M059J (cell line): ENCODE measurements around the gene SMYD3. TPM values are rescaled to one million over a fixed set of nuclear protein-coding genes. Genes with fewer than 3 reads are reported as not detected.

Source experiments
- DNase-seq: peaks from one replicate; pipeline ENCODE4 v3.0.0-alpha.2; 2012; ENCODE audit warnings: low read depth
- total RNA-seq: library from RNA; depleted of rRNA; stranded (reverse); fragments of >200 nt; shearing (Covaris generic); gene quantifications from 2 replicates; pipeline ENCODE4 v1.2.3, GENCODE V29; 2014

The SMYD3 gene
- total RNA-seq, 1 experiment from 2014 or later: 35.5 TPM

GRCh38 chr1:245873883-245874671 lies 633.0 kb downstream of the SMYD3 start:
- peak; percentile 29 for DNase-seq

- no peak for DNase-seq
These were observed 634.0 kb downstream of the SMYD3 start for GRCh38 chr1:245873068-245873467.

GRCh38 chr1:245872475-245872874 lies 634.6 kb downstream of the SMYD3 start:
- no peak for DNase-seq

GRCh38 chr1:245871915-245872314 lies 635.2 kb downstream of the SMYD3 start:
- DNase-seq: peak; percentile 67

DNA sequence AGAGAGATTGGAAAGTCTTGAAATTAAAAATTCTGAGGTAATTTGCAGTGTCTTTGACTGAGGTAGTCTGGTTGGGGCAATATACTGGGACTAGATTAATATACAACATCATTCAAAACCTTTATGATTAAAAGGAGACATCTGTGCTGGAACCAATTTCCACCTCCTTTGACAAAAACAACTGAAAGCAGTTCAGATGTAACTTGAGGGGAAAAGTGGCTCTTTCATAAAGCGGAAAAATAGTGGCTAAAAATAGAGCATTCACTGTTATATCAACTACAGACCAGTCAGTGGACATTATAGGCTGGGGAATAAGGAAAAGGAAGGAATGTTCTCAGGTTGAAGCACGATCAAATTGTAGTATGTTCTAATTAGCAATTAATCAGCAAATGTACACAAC lies 635.9 kb downstream of the SMYD3 start:
- no peak for DNase-seq

- no peak for DNase-seq
These were observed 636.4 kb downstream of the SMYD3 start for GRCh38 chr1:245870698-245871097.

GRCh38 chr1:245869847-245870246 lies 637.2 kb downstream of the SMYD3 start:
- no peak for DNase-seq

DNA sequence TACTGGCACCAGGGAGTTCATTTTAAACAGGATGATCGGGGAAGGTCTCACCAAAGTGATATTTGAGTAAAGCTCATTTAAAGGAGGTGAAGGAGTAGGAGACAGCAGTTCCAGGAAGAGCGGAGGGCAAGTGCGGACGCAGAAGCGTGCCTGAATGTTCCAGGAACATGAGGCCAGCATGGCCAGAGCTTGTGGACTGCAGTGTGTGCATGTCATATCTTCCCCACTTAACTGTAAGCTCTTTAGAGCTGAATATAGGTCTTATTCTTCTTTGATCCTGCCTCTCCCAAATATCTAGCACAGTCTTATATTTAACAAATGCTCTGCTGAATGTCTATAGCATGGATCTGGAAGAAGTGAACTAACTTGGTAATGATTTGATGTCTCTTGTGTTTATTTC lies 639.3 kb downstream of the SMYD3 start:
- no peak for DNase-seq

GRCh38 chr1:245864872-245865271 lies 642.2 kb downstream of the SMYD3 start:
- no peak for DNase-seq

DNA sequence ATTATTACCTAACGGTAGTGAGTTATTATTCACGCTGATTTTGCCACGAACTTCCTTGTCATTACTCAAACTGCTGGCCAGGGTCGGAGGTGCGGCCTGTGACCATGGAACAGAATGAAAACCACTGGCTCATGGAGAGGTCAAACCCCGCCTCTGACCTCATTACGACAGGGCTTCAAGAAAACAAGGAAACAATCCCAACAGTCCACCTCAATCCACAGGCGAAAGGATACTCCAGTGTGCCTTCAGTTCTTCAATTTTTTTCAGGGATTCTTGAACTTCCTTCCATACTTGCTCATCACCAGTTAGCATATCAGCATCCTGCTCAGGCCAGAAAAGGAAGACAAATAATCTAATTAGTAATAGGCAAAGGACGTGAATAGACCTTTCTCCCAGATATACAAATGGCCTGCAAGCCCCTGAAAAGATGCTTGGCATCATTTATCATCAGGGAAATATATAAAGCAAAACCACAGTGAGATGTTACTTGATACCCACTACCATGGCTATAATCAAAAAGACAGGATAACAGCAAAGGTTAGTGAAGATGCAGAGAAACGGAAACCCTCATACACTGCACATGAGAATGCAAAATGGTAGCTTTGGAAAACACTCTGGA lies 643.4 kb downstream of the SMYD3 start:
- DNase-seq: peak; percentile 32

GRCh38 chr1:245862812-245863540 lies 644.1 kb downstream of the SMYD3 start:
- no peak for DNase-seq

DNA sequence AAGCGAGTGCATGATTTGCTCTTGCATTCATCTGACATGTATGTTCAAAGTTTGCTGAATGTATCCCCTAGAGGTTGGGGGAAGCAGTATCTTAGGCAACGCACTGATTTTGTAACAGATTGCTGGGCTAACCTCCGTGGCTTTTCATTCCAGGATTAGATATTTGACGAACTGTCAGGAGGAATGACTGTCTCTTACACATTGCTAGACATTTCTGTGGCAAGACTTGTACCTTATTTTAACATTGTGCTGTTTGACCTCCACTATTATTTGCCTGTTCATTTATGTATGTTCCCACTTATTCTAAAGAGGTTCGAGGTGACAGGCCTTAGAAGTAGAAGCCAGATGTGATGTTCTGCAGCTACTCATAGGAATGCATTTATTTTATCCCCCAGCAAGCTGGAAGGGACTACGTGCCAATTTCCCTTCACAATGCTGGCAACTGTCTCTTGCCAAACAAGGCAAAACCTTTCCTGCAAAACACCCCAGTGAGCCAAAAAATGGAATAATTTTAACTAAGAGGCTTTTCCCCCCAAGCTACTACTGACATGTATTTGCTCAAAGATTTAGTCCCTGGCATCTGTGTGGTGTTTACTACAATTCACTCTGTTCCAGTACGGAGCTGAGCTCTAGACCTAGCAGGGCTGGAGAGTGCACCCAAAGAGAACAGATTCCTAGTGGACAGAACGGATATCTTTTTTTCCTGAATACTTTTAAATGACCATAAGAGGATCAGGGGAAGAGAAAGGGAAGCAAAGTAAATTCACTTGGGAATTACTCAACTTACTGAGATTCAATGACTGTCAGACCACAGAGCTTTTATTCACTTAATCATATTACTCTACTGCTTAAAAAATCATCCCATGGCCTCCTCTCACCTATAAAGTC lies 646.2 kb downstream of the SMYD3 start:
- DNase-seq: peak; percentile 26

DNA sequence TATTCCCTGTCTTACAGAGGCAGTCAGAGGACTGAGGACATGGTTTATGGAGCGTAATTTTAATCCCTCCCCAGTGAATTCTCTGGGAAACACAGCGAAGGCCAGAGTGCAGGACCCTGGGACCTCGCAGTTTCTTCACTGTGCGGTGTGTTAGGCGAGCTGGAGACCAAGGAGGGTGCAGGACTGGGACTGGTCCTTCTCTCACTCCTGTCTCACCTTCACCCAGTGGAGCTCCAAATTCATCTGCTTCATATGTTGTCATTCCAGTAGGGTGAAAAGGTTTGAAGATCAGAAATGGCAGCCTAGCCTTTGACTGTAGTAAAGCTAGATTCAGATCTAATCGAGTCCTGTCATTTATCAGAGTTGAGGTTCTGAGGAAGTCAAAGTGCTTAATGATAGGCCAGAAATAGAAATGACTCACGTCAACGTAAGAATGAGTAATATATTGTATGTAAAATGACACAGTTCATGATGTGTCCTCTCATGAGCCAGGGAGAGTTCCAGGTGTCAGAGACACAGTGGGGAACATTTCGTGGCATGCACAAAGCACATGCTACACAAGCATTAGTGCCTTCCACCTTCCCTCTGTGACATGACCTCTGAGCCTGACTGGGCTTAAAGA lies 647.5 kb downstream of the SMYD3 start:
- peak; percentile 77 for DNase-seq

DNA sequence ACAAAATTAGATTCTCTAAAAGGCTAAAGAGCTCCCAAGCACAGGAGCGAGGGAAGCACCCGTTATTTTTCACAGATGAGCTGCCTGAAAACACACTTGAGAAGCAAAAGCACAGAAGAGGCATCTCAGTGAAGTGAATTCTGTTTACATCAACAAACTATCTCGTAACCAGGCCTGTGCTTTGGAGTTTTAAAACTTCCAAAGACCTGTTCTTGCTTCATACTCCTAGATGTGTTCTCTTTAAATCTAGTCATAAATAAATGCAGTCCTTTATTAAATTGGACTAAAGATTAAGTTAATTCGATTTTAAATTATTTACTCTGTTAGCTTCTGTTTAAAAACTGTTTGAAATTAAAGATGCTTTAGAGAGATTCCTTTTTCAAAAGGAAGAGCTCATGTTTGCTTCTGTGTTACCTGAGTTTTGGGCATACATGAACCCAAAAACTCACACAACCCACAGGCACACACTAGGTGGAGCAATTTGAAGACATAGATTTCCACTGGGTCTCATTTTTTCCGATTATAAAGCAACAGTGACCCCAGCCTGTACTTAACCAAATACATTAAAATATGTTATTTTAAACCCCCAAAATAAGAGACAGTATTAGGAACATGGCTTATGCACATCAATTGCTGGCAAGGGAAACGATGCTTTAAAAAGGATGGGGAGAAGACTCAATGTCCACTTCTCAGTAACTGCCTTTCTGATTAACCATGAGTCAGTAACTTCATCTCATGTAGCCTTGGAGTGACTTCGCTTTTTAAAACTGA lies 648.2 kb downstream of the SMYD3 start:
- peak; percentile 42 for DNase-seq

- DNase-seq: no peak
These were observed 648.9 kb downstream of the SMYD3 start for GRCh38 chr1:245858022-245858721.

DNA sequence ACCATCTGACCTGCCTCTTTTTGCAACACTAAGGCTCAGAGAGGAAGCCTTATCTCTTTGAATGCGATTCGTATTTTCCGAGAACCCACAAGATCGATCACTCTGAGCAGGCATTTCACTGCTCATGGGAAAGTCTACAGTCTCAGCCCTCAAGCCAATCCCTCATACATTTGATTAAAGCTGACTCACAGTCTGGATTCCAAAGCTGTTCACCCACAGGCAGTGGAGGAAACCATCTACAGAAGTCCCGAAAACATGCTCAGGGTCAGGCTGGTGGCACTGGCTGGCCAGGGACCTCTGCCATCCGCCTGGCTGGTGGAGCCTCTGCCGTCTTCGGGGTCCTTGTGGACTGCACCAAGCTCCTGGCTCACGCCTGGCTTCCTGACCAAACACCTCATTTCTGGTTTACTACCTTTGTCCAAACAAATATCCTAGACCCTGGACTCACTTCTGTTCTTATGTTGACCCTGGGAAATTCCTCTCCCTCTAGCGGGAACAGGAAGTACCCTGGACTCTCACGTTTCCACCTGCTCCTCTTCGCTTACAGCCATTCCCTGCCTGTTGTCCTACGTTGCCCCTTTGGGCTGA lies 650.0 kb downstream of the SMYD3 start:
- peak; percentile 84 for DNase-seq

DNA sequence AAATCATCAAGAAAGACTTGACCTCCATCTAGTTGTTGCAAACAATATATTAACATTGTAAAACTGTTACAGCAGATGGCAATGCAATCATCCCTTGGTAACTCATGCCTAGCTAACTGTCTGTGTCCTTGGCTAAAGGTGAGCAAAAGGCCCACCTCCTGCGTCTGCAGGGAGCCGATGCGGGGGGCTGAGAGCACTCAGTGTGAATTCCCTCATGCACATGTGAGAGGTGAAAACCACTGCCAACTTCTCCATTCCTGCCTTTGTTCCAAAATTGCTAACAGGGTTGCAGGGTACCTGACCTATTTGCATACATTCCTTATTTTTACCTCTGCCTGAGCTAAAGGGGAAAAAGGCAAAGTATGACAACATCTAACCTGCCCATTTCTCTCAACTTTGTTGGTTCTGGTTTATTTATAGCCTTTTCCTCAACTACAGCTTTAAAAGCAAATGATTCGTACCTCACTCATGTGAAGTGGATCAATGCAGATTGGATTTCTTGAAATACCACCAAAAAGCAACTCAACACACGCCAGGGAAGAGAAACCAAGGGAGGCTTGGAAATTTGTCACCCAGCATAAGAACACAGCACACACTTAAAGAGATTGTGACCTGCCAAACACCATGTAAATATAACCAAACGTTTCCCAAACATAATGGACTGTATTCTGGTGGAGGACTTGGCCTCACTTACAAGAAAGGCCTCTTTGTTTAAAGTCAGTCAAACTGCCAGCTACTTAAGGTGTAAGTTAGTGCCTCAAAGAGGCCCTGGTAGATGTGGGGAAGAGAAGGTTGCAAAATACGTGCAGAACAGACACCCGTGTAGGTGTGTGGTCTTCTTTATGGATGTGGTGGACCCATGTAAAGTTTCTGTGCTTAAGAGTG lies 651.0 kb downstream of the SMYD3 start:
- DNase-seq: peak; percentile 26

DNA sequence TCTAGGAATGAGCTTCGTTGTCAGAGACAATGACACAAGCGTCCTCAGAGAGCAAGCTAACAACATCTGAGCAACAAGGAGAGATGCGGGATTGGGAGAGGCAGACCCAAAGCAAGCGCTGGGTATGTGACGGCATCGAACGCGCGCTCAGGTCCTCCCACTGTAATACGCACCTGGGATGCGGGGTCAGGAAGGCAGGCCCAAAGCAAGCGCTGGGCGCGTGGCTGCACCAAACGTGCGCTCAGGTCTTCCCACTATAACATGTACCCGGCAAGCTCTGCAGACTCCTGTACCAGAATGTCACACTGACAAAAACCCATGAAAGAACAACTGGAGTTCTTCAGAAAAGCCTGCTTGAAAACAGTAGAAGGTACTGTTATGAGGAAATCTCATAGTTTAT lies 653.8 kb downstream of the SMYD3 start:
- DNase-seq: no peak
